H1 (cell line): ENCODE results near the gene ABHD11. TPM values are rescaled to one million over a fixed set of nuclear protein-coding genes. Genes with fewer than 3 reads are reported as not detected.

Experiments
- EP300 ChIP-seq, 2 experiments: IDR thresholded peaks; 1 replicate in 1 of 2; 2 replicates in 1 of 2; pipeline ENCODE4 v1.6.1; 2011 to 2012; ENCODE audit warnings: low read depth in 2 of 2, low read length in 2 of 2, mild to moderate bottlenecking in 2 of 2, borderline replicate concordance in 1 of 2, inconsistent platforms in 1 of 2, moderate library complexity in 1 of 2
- GTF2F1 ChIP-seq: IDR thresholded peaks from 2 replicates; pipeline ENCODE4 v1.6.1; 2012; ENCODE audit warnings: low read depth, low read length, improper control_type of control experiment, borderline replicate concordance
- ZNF274 ChIP-seq: IDR thresholded peaks from 2 replicates; pipeline ENCODE4 v1.7.0; 2012; ENCODE audit warnings: low read length, borderline replicate concordance; ENCODE audit errors: extremely low read depth
- polyA plus RNA-seq, 7 experiments: library from polyadenylated mRNA; depleted of rRNA in 3 of 7; stranded (reverse) in 5 of 7; unstranded in 2 of 7; fragments of >200 nt in 5 of 7; fragments of 200-250 nt in 2 of 7; gene quantifications; 1 replicate in 5 of 7; 2 replicates in 1 of 7; 4 replicates in 1 of 7; pipeline versions ENCODE4 v1.2.1 to v1.2.3, GENCODE V29; 2011 to 2013; ENCODE audit warnings: missing spikeins in 2 of 7, mixed read lengths in 2 of 7
- total RNA-seq: library from RNA; stranded (reverse); fragmentation: NEBNext Ultra II Directional; extraction: Animal tissue kit (Norgen Biotek cat#: 25700); gene quantifications from 2 replicates; pipeline ENCODE4 v1.2.1, GENCODE V29; 2021
- TF ChIP-seq, protein P1 (sequence below): fragments of 300-600 bp; sonication (generic); IDR thresholded peaks from 2 replicates; pipeline ENCODE4 v1.7.1; 2012; ENCODE audit warnings: low read length, moderate library complexity, mild to moderate bottlenecking, inconsistent platforms; ENCODE audit not compliant: insufficient replicate concordance
- TF ChIP-seq, protein P2 (sequence below): IDR thresholded peaks from 2 replicates; pipeline ENCODE4 v1.6.1; 2012; ENCODE audit warnings: inconsistent platforms

The ABHD11 gene
- total and polyA plus RNA-seq, 2 of the 8 experiments (the other 6 are each of a cell fraction or from before 2014, with no cell fraction given) = 19.8 to 42.2 TPM

DNA sequence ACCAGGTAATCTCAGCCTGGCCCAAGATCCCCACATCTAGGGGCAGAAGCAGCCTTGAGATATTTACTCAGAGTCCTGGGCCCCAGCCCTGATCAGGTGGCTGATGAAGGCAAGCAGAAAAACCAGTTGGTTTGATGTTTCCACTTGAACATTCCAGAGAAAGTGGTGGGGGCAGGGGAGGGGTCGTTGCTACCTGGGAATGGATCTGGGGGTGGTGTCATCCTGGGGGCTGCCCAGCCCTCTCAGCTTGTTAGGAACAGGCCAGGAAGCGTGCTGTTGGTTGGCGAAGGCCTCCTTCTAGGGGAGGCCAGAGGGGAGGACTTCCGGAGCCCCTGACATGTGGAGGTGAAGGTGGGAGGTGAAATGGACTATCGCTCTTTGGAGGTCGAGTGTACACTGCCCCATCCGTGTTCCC, 3.7 kb upstream of the ABHD11 start (continued):
- TF ChIP-seq, protein P1, sequence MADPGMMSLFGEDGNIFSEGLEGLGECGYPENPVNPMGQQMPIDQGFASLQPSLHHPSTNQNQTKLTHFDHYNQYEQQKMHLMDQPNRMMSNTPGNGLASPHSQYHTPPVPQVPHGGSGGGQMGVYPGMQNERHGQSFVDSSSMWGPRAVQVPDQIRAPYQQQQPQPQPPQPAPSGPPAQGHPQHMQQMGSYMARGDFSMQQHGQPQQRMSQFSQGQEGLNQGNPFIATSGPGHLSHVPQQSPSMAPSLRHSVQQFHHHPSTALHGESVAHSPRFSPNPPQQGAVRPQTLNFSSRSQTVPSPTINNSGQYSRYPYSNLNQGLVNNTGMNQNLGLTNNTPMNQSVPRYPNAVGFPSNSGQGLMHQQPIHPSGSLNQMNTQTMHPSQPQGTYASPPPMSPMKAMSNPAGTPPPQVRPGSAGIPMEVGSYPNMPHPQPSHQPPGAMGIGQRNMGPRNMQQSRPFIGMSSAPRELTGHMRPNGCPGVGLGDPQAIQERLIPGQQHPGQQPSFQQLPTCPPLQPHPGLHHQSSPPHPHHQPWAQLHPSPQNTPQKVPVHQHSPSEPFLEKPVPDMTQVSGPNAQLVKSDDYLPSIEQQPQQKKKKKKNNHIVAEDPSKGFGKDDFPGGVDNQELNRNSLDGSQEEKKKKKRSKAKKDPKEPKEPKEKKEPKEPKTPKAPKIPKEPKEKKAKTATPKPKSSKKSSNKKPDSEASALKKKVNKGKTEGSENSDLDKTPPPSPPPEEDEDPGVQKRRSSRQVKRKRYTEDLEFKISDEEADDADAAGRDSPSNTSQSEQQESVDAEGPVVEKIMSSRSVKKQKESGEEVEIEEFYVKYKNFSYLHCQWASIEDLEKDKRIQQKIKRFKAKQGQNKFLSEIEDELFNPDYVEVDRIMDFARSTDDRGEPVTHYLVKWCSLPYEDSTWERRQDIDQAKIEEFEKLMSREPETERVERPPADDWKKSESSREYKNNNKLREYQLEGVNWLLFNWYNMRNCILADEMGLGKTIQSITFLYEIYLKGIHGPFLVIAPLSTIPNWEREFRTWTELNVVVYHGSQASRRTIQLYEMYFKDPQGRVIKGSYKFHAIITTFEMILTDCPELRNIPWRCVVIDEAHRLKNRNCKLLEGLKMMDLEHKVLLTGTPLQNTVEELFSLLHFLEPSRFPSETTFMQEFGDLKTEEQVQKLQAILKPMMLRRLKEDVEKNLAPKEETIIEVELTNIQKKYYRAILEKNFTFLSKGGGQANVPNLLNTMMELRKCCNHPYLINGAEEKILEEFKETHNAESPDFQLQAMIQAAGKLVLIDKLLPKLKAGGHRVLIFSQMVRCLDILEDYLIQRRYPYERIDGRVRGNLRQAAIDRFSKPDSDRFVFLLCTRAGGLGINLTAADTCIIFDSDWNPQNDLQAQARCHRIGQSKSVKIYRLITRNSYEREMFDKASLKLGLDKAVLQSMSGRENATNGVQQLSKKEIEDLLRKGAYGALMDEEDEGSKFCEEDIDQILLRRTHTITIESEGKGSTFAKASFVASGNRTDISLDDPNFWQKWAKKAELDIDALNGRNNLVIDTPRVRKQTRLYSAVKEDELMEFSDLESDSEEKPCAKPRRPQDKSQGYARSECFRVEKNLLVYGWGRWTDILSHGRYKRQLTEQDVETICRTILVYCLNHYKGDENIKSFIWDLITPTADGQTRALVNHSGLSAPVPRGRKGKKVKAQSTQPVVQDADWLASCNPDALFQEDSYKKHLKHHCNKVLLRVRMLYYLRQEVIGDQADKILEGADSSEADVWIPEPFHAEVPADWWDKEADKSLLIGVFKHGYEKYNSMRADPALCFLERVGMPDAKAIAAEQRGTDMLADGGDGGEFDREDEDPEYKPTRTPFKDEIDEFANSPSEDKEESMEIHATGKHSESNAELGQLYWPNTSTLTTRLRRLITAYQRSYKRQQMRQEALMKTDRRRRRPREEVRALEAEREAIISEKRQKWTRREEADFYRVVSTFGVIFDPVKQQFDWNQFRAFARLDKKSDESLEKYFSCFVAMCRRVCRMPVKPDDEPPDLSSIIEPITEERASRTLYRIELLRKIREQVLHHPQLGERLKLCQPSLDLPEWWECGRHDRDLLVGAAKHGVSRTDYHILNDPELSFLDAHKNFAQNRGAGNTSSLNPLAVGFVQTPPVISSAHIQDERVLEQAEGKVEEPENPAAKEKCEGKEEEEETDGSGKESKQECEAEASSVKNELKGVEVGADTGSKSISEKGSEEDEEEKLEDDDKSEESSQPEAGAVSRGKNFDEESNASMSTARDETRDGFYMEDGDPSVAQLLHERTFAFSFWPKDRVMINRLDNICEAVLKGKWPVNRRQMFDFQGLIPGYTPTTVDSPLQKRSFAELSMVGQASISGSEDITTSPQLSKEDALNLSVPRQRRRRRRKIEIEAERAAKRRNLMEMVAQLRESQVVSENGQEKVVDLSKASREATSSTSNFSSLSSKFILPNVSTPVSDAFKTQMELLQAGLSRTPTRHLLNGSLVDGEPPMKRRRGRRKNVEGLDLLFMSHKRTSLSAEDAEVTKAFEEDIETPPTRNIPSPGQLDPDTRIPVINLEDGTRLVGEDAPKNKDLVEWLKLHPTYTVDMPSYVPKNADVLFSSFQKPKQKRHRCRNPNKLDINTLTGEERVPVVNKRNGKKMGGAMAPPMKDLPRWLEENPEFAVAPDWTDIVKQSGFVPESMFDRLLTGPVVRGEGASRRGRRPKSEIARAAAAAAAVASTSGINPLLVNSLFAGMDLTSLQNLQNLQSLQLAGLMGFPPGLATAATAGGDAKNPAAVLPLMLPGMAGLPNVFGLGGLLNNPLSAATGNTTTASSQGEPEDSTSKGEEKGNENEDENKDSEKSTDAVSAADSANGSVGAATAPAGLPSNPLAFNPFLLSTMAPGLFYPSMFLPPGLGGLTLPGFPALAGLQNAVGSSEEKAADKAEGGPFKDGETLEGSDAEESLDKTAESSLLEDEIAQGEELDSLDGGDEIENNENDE = no peak
- TF ChIP-seq ZNF274 = no peak
- TF ChIP-seq, protein P2, sequence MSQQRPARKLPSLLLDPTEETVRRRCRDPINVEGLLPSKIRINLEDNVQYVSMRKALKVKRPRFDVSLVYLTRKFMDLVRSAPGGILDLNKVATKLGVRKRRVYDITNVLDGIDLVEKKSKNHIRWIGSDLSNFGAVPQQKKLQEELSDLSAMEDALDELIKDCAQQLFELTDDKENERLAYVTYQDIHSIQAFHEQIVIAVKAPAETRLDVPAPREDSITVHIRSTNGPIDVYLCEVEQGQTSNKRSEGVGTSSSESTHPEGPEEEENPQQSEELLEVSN = peak; percentile 38
- TF ChIP-seq GTF2F1 = no peak
- peak; percentile 45 to 97 for TF ChIP-seq EP300 (IDR thresholded peaks at IDR 0.05; ENCODE audit: borderline replicate concordance in 1 of 2, low read depth in 2 of 2, low read length in 2 of 2)
- TF ChIP-seq, all 59 proteins: peak for 21
